ENCODE data around the gene ACOT2. TPM values are rescaled to one million over a fixed set of nuclear protein-coding genes. Genes with fewer than 3 reads are reported as not detected.
"Not testable (repeated sequence)": the region's sequence is repeated elsewhere in the genome, so short reads cannot be mapped to it uniquely, and the experiment has no call there.

ACOT2 gene
- total RNA-seq, 6 experiments from 2014 or later, result 18.4 to 24.0 (median 20.9) TPM

DNA sequence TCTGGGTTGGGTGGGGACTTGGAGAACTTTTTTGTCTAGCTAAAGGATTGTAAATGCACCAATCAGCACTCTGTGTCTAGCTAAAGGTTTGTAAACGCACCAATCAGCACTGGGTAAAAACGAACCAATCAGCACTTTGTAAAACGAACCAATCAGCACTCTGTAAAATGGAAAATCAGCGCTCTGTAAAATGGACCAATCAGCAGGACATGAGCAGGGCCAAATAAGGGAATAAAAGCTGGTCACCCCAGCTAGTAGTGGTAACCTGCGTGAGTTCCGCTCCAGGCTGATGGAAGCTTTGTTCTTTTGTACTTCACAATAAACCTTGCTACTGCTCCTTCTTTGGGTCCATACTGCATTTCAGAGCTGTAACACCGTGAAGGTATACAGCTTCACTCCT, 1.7 kb upstream of the ACOT2 start:
- peak overlapping the region; percentile 94 for H3K4me3 Mint-ChIP-seq
- DNase-seq, result no peak
- H3K27ac Mint-ChIP-seq, result no peak overlapping the region
- peaks cover 8% of the 10 kb centered on the region; the same call in 1 of the 2 replicates for H3K27me3 Mint-ChIP-seq (ENCODE audit: insufficient read depth)
- peaks cover 28% of the 10 kb centered on the region for H3K4me1 Mint-ChIP-seq (ENCODE audit: low read depth)
- TF ChIP-seq, protein P1, sequence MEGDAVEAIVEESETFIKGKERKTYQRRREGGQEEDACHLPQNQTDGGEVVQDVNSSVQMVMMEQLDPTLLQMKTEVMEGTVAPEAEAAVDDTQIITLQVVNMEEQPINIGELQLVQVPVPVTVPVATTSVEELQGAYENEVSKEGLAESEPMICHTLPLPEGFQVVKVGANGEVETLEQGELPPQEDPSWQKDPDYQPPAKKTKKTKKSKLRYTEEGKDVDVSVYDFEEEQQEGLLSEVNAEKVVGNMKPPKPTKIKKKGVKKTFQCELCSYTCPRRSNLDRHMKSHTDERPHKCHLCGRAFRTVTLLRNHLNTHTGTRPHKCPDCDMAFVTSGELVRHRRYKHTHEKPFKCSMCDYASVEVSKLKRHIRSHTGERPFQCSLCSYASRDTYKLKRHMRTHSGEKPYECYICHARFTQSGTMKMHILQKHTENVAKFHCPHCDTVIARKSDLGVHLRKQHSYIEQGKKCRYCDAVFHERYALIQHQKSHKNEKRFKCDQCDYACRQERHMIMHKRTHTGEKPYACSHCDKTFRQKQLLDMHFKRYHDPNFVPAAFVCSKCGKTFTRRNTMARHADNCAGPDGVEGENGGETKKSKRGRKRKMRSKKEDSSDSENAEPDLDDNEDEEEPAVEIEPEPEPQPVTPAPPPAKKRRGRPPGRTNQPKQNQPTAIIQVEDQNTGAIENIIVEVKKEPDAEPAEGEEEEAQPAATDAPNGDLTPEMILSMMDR (IDR thresholded peaks at IDR 0.05), result no peak
- peaks cover 7% of the 10 kb centered on the region for H3K9me3 Mint-ChIP-seq
- peaks cover 31% of the 10 kb centered on the region for H3K36me3 Mint-ChIP-seq (ENCODE audit: low read depth)

DNA sequence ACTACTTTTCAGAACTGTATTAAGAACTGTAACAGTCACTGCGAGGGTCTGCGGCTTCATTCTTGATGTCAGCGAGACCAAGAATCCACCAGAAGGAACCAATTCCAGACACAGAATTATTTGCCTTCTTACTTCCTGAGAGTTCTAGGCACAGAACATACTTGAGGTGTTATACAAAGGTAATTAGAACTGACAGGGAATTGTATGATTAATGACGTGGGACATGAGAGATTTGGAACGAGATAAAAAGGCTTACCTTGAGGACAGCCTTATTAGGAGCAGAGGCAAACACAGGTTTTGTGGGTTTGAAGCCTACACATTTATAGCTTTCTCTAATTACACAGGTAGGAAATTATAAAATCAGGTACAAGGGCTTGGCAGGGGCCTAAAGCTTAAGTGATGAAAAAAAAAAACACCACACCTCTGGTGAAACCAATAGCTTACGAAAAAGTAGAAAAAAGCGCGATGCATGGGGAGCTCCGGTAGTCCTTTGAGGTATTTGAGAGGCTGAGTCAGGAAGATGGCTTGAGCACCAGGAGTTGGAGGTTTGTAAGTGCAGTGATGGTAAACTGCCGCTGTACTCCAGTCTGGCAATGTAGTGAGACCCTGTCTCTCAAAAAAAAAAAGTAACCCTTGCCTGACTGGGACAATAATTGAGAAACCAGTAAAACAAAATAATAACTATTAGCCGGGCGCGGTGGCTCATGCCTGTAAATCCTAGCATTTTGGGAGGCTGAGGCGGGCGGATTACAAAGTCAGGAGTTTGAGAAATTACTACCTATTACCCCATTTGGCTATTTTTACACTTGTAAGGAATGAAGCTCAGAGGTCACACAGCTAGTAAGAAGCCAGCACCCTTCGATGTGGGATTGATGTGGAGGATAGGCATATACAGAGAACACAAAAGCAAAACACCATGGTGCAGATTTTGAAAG, 795 bp upstream of the ACOT2 start:
- H3K4me1 Mint-ChIP-seq (ENCODE audit: low read depth), result peaks cover 28% of the 10 kb centered on the region
- peak overlapping the region; percentile 94 for H3K4me3 Mint-ChIP-seq
- peak; percentile 16 for DNase-seq
- peaks cover 3% of the 10 kb centered on the region; the same call in 1 of the 2 replicates for H3K27me3 Mint-ChIP-seq (ENCODE audit: insufficient read depth)
- peaks cover 23% of the 10 kb centered on the region for H3K36me3 Mint-ChIP-seq (ENCODE audit: low read depth)
- TF ChIP-seq, protein P1 (IDR thresholded peaks at IDR 0.05), result no peak
- H3K9me3 Mint-ChIP-seq, result peaks cover under 1% of the 10 kb centered on the region; the same call in 1 of the 2 replicates
- peak overlapping the region; percentile 95 for H3K27ac Mint-ChIP-seq

DNA sequence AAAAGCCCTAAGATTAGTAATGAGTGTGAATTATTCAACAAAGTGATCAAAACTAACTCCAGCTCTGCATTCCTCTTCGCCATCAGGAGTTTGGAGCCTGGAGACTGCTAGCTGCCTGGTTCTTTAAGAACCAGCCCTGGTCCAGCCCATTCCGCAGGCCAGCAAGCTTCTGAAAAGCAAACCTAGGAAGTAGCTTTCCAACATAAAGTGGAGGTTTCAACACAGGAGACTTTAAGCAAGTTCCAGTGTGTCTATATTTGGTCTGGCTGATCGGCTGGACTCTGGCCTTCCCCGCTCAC, 178 bp upstream of the ACOT2 start:
- H3K9me3 Mint-ChIP-seq; H3K27me3 Mint-ChIP-seq (ENCODE audit: insufficient read depth); DNase-seq: not testable (repeated sequence)
- Mint-ChIP-seq H3K4me1 (ENCODE audit: low read depth) (peaks cover 28% of the 10 kb centered on the region), H3K27ac (peak overlapping the region; percentile 95), H3K4me3 (peak overlapping the region; percentile 94), H3K36me3 (ENCODE audit: low read depth) (peaks cover 20% of the 10 kb centered on the region)

DNA sequence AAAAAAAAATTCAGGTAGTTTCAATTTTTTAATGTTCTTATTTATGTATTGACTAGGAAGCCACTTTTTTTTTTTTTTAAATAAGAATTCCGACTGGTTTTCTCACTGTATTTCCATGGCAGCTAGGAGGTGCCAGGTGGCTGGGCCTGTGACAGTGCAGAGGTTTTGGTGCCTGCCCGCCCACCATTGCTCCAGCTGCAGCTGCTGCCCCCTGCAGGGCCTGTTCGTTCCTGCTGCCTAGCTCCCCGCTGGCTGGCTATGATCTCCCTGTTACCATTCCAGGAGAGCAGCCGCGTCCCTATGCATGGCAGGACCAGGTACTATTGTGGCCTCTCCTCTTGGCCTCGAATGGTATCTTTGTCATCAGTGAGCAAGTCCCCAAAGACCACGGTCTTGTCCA, 1.9 kb downstream of the ACOT2 start:
- H3K9me3 Mint-ChIP-seq; H3K4me3 Mint-ChIP-seq; H3K27me3 Mint-ChIP-seq (ENCODE audit: insufficient read depth); H3K27ac Mint-ChIP-seq: not testable (repeated sequence)
- Mint-ChIP-seq H3K36me3 (ENCODE audit: low read depth) (peaks cover 15% of the 10 kb centered on the region), H3K4me1 (ENCODE audit: low read depth) (peaks cover 28% of the 10 kb centered on the region)
- peak; percentile 19 for DNase-seq
- TF ChIP-seq, protein P1 (IDR thresholded peaks at IDR 0.05), result peak; percentile 72

DNA sequence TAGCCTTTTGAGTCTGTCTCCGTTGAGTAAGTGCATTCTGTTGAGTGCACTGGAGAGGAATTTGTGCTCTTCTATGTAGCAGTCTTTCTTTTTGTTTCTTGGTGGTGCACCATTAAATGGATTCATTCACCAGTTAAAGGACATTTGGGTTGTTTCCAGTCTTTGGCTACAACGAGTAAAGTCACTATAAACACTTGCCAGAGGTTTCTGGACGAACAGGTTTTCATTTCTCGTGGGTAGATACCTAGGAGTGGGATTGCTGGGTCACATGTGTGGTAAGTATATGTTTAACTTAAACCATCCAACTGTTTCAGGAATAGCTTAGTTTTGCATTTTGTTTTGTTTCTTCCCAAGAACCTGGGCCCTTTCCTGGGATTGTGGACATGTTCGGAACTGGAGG, 4.0 kb downstream of the ACOT2 start:
- not testable (repeated sequence) for H3K27me3 Mint-ChIP-seq (ENCODE audit: insufficient read depth); H3K27ac Mint-ChIP-seq; H3K9me3 Mint-ChIP-seq; H3K4me3 Mint-ChIP-seq; H3K36me3 Mint-ChIP-seq (ENCODE audit: low read depth); DNase-seq
- peaks cover 18% of the 10 kb centered on the region for H3K4me1 Mint-ChIP-seq (ENCODE audit: low read depth)

DNA sequence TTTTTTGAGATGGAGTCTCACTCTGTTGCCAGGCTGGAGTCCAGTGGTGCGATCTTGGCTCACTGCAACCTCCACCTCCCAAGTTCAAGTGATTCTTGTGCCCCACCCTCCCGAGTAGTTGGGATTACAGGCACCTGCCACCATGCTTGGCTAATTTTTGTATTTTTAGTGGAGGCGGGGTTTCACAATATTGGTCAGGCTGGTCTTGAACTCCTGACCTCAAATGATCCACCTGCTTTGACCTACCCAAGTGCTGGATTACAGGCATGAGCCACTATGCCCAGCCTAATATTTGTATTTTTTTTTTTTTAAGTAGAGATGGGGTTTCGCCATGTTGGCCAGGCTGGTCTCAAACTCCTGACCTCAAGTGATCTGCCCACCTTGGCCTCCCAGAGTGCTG, 4.7 kb downstream of the ACOT2 start:
- H3K36me3 Mint-ChIP-seq (ENCODE audit: low read depth); H3K4me3 Mint-ChIP-seq; H3K9me3 Mint-ChIP-seq; H3K27me3 Mint-ChIP-seq (ENCODE audit: insufficient read depth); H3K27ac Mint-ChIP-seq; DNase-seq: not testable (repeated sequence)
- peaks cover 10% of the 10 kb centered on the region for H3K4me1 Mint-ChIP-seq (ENCODE audit: low read depth)

DNA sequence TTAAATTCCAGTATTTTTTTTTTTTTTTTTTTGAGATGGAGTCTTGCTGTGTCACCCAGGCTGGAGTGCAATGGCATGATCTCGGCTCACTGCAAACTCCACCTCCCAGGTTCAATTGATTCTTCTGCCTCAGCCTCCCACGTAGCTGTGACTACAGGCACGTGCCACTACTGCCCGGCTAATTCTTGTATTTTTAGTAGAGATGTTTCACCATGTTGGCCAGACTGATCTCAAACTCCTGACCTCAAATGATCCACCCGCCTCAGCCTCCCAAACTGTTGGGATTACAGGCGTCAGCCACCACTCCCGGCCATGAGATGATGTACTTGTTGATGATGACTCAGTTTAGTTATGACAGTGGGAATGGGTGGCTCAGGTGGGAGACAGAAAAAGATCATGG, 5.2 kb downstream of the ACOT2 start:
- not testable (repeated sequence) for DNase-seq; H3K9me3 Mint-ChIP-seq; H3K36me3 Mint-ChIP-seq (ENCODE audit: low read depth); H3K4me1 Mint-ChIP-seq (ENCODE audit: low read depth); H3K27me3 Mint-ChIP-seq (ENCODE audit: insufficient read depth); H3K4me3 Mint-ChIP-seq; H3K27ac Mint-ChIP-seq

Data from HFFc6 (cell line).